Measurements from ENCODE around the gene RASA3. TPM values are rescaled to one million over a fixed set of nuclear protein-coding genes. Genes with fewer than 3 reads are reported as not detected.

Gene RASA3
- total and polyA plus RNA-seq, 2 of the 8 experiments (the other 6 are each of a cell fraction or from before 2014, with no cell fraction given): 7.5 to 21.9 TPM

- no peak for TF ChIP-seq CHD7 (IDR thresholded peaks at IDR 0.05; ENCODE audit: insufficient replicate concordance, low read length)
- no peak for TF ChIP-seq TAF1 (IDR thresholded peaks at IDR 0.05; ENCODE audit: low read depth, low read length)
- TF ChIP-seq FOSL1 (IDR thresholded peaks at IDR 0.05; ENCODE audit: insufficient read depth, low read depth, low read length): peak; percentile 83; the same call in 1 of the 2 replicates
- peak; percentile 96; the same call in 1 of the 2 replicates for TF ChIP-seq EGR1 (IDR thresholded peaks at IDR 0.05; ENCODE audit: borderline replicate concordance, low read depth, low read length)
- no peak for TF ChIP-seq NANOG (IDR thresholded peaks at IDR 0.05; ENCODE audit: insufficient read depth, low read depth, low read length, poor library complexity, severe bottlenecking)
- TF ChIP-seq, protein P1, sequence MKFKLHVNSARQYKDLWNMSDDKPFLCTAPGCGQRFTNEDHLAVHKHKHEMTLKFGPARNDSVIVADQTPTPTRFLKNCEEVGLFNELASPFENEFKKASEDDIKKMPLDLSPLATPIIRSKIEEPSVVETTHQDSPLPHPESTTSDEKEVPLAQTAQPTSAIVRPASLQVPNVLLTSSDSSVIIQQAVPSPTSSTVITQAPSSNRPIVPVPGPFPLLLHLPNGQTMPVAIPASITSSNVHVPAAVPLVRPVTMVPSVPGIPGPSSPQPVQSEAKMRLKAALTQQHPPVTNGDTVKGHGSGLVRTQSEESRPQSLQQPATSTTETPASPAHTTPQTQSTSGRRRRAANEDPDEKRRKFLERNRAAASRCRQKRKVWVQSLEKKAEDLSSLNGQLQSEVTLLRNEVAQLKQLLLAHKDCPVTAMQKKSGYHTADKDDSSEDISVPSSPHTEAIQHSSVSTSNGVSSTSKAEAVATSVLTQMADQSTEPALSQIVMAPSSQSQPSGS (IDR thresholded peaks at IDR 0.05; ENCODE audit: low read length): no peak
- no peak for TF ChIP-seq POU5F1 (IDR thresholded peaks at IDR 0.05; ENCODE audit: low read depth, low read length)
Observed at GRCh38 chr13:114103801-114104654, 28.4 kb downstream of the RASA3 start (continued).
